Adrenal gland (tissue), 5 donors: ENCODE measurements around the gene SPTBN1.

Experiments
- POLR2A ChIP-seq, 2 donors: fragments of 450-650 bp; IDR thresholded peaks; one replicate each; pipeline ENCODE4 v1.6.1; 2017; ENCODE audit warnings: antibody characterized with exemption in 2 of 2, mild to moderate bottlenecking in 2 of 2, moderate library complexity in 1 of 2
- TF ChIP-seq, protein P1 (sequence below), 6 experiments: fragments of 450-650 bp in 4 of 6; fragments of 200-600 bp in 2 of 6; sonication (generic) in 1 of 6; IDR thresholded peaks; 1 replicate in 5 of 6; 2 replicates in 1 of 6; pipeline versions ENCODE4 v1.5.1 to v1.8.0; 2016 to 2021; ENCODE audit warnings: antibody characterized with exemption in 6 of 6, mild to moderate bottlenecking in 2 of 6, moderate library complexity in 1 of 6
- donor health status: DM: no; HTN: no; CAD: no.

DNA sequence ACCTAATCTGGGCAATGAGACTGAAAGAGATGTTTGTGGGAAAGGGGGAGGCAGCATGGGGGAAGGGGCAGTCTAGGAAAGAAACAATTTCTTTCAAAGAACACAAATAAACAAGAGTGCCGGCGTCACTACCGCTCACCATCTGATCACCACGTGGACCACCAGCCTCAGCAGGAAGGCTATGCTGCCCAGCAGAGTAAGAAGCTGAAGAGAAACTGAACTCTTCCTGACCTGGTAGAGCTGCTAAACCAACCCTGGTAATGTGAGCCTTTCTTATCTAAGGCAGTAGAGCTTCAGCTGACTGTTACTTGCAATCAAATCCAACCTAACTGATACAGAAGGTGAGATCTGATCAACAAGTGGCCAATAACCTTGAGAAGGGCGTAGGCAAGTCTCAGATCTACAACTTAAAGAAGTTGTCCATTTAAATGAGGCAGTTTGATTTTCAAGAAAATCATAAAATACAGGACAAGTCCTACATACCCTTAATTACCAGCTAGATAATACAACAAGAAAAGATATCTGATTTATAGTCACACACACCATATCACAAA lies 44.2 kb upstream of the SPTBN1 start:
- TF ChIP-seq, protein P1, sequence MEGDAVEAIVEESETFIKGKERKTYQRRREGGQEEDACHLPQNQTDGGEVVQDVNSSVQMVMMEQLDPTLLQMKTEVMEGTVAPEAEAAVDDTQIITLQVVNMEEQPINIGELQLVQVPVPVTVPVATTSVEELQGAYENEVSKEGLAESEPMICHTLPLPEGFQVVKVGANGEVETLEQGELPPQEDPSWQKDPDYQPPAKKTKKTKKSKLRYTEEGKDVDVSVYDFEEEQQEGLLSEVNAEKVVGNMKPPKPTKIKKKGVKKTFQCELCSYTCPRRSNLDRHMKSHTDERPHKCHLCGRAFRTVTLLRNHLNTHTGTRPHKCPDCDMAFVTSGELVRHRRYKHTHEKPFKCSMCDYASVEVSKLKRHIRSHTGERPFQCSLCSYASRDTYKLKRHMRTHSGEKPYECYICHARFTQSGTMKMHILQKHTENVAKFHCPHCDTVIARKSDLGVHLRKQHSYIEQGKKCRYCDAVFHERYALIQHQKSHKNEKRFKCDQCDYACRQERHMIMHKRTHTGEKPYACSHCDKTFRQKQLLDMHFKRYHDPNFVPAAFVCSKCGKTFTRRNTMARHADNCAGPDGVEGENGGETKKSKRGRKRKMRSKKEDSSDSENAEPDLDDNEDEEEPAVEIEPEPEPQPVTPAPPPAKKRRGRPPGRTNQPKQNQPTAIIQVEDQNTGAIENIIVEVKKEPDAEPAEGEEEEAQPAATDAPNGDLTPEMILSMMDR (IDR thresholded peaks at IDR 0.05), result no peak
- no peak for TF ChIP-seq POLR2A (IDR thresholded peaks at IDR 0.05)
